T-helper 1 cell (primary cell): ENCODE measurements around the gene NSMCE4A.
"Not testable (repeated sequence)": the region's sequence is repeated elsewhere in the genome, so short reads cannot be mapped to it uniquely, and the experiment has no call there.

Experiments
- DNase-seq, 5 donors: peaks; one replicate each; pipeline ENCODE4 v3.0.0-alpha.2; 2012 to 2020

The NSMCE4A gene

DNA sequence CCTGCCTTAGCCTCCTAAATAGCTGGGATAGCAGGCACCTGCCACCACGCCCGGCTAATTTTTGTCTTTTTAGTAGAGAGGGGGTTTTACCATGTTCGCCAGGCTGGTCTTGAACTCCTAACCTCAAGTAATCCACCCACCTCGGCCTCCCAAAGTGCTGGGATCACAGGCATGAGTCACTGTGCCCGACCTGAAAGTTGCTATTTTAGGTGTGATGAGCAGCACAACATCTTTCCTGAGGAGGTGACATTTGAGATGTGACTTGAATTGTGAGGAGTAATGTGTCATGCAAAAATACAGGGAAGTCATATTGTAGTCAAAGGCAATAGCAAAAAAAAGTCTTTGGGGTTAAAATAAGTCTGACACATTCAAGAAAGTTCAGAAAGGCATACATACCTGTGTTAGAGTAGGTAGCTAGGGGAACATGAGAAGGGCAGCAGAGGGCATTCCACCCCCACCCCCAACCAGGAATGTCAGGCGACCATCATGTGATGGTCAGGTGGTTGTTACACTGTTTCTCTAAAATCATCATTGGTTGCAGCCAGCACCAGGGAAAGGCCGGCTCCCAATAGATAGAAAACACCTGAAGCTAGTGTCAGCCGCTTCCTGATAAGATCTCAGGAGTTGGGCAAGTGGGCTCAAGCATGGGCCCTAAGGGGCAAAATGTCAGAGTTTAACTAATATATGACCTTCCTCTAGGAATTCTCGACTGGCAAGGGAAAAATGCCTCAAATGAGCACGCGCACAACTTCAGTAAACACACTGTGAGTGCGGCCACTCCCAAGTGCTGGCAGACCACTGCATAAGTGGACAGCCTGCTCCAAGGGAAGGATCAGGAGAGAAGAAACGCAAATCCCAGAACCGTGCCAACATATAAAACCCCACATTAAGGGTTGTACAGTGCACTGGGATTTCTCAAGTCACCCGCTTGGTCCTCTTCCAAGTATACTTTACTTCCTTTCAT is 13.6 kb upstream of the NSMCE4A start, which contains the start of gene TACC2:
TSS of gene TACC2 (plus strand) at position 803 of the 964 bp plus-strand sequence. CDS start 32,819 bp downstream, outside the sequence.
- no peak for DNase-seq

DNA sequence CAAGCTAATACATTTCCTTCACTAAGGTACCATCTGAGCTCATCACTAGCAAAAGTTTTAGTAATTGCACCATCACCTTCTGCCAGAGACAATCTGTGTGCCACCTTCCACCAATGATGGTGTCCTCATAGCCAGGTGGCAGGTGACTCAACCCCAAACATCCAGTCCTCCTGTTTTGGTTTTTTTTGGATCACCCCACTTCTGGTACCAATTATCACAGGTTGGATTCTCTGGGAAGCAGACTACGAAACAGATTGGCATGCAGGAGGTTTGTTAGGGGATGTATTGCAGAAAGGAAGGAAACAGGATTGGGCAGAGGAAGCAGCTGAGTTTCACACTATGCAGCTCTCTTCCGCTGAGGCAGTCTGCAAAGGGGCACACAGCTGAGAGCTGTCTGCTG is 9.4 kb upstream of the NSMCE4A start:
- no peak for DNase-seq

DNA sequence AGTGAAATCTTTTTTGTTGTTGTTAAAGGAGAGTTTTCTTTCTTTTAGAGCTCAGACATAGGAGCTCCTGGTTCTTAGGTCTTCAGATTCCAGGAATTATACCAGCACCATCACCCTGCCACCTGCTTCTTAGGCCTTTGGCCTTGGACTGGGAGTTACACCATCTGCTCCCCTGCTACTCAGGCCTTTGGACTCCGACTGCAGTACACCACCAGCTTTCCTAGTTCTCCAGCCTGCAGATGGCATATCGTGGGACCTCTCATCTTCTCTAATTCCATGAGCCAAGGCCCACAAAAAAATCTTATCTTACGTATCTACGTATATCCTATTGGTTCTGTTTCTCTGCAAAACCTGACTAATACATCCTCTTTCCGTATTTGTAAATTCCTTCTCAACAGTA is 8.8 kb upstream of the NSMCE4A start:
- no peak for DNase-seq

DNA sequence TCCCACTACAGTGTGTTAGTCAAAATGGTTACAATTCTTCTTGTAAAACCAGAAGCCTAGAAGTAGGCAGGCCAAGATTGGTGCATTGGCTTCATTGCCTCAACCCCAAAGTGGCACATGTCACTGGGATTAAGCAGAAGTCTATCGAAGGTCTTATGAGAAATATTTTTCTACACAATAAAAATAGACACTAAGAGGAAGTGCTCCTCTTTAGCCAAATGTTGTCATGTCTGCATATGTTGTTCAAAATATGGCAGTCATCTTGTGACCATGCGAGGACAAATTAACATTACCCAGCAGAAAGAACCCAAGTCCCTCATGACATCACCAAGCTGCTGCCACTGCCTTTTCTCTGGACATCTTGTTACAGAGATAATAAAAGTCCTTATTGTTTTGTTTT is 6.3 kb upstream of the NSMCE4A start:
- no peak for DNase-seq

DNA sequence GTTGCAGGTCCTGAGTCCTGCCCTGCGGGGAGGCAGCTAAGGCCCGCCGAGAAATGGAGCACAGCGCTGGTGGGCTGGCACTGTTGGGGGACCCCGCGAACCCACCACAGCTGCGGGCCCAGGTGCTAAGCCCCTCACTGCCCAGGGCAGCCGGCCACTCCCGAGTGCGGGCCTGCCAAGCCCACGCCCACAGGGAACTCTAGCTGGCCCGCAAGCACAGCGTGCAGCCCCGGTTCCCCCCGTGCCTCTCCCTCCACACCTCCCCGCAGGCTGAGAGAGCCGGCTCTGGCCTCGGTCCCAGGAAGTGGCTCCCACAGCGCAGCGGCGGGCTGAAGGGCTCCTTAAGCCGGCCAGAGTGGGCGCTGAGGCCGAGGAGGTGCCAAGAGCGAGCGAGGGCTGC is 3.5 kb upstream of the NSMCE4A start:
- DNase-seq: no peak

DNA sequence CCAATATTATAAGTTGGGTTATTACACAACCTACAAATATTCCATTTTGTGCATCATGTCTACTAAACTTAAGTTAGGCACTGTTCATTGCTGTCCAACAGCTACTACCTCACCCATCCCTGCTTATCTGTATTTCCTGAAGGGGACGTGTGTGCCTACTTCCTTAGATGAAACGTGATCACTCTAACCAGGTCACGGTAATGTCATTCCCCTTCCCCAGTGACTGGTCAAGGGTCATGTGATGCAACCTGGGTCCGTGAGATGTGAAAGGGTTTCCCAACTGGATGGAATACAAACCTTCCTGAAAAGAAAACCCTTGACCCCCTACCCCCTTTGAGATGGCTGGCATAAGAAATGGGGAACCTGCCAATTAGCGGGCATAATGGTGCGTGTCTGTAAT is 1.6 kb upstream of the NSMCE4A start:
- no peak for DNase-seq

DNA sequence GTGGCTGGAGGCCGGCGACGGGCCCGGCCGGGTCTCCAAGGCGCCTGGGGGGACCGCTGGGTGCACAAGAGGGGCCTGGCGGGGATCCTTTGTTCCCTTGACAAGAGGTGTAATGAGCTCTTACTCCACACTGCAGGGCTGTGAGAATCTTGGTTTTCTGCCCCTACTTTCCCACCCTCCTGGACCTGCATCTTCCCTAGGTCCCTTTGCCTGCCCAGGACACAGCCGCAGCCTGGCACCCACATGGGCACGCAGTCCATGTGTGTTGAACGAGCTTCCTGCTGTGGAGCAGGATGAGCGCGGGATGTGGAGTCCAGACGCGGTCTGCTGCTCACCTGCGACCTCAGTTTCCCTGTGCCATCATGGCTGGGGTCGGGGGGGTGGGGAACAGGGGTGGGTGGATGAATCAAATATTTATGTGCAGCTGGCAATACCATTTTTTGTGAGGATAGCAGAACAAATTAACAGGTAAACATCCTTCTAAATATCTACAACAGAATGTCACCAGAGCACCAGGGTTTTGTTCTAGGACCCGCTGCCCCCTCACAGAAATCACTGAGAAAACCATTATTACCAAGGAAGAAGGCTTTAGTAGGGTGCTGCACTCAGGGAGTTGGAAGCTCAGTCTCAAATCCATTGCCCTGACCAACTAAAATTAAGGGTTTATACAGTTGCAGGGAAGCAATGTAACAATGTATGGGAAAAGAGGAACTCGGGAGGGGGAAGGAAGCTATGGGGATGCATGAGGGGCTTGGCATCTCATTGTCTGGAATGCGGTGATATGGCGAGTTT is 474 bp upstream of the NSMCE4A start:
- DNase-seq: no peak

DNA sequence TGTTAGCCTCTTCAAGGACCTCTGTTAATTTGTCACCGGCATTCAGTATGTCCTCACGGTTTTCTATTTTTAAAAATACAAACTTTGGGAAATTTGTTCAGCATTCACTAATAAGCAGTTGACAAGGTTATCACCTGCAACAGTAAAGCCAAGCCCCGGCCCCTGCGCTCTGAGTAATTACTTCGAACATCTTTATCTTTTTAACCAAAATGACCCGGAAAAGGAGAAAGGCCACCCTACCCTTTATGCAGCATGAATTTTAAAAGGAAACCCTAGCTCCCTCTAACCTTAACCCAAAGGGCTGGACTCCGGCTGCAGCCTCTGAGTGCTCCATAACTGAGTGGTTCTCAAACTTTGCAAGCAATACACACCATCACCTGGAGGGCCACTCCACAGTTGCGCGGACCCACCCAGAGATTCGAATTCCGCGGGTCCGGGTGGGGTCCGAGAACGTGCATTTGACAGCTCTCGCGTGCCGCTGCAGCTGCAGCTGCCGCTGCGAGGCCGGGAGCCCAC is 940 bp downstream of the NSMCE4A start:
- DNase-seq: no peak

DNA sequence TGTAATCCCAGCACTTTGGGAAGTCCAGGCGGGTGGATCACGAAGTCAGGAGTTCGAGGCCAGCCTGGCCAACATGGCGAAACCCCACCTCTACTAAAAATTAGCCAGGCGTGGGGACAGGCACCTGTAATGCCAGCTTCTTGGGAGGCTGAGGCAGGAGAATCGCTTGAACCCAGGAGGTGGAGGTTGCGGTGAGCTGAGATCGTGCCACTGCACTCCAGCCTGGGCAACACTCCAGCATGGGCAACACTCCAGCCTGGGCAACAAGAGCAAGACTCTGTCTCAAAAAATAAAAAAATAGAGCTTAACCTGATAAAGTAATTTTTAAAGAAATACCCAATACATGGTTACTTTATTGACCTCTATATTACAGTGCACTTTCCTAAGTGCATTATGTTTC is 5.9 kb downstream of the NSMCE4A start:
- not testable (repeated sequence) for DNase-seq

DNA sequence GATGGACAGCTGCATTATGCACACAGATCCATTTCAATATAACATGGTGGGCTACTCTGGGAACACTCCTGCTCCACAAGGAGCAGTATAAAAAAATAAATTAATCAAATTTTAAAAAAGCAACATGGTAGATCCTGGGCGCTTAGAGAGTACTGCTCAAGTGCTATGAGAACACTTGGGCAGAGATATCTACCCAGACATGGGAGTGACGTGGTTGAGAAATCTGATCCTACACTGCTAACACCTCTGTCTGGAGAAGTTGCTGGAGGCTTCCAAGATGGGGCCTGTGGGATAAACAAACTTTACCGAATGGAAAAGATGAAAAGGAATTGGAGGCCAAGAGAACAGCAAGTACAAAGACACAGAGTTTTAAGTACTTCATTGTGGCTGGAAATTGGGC is 9.0 kb downstream of the NSMCE4A start:
- no peak for DNase-seq

DNA sequence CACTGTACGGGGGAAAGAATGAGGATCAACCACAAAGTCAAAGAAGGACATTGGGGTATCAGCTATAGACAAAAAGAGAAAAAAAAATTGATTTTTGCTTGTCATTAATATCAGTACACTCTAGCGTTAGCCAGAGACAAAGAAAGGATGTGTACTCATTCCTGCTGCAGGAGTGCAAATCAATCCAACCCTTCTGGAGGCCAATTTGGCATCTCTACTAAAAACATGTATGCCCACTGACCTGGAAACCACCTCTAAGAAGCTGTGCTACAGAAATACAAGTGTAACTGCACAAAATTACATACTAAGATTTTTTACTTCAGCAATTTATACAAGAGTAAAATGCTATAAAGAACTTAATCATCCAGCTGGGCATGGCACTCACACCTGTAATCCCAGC is 13.6 kb downstream of the NSMCE4A start:
- no peak for DNase-seq

DNA sequence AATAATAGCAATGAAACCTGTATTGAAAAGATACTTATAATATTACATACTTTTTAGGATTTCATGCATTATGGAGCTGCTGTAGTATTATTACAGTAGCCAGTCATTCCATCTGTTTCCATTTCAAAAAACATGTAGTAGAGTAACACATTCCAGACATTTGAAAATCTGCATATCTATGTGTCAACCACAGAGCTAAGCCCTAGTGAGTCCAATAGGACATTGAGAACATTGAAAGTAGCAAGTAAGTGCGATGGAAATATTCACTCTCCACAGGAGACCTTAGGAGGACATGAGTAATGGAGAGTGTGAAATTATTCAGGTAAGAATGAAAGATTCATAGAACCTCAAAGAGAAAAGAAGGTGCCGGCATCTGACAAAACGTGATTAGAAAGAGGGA is 15.3 kb downstream of the NSMCE4A start:
- no peak for DNase-seq

DNA sequence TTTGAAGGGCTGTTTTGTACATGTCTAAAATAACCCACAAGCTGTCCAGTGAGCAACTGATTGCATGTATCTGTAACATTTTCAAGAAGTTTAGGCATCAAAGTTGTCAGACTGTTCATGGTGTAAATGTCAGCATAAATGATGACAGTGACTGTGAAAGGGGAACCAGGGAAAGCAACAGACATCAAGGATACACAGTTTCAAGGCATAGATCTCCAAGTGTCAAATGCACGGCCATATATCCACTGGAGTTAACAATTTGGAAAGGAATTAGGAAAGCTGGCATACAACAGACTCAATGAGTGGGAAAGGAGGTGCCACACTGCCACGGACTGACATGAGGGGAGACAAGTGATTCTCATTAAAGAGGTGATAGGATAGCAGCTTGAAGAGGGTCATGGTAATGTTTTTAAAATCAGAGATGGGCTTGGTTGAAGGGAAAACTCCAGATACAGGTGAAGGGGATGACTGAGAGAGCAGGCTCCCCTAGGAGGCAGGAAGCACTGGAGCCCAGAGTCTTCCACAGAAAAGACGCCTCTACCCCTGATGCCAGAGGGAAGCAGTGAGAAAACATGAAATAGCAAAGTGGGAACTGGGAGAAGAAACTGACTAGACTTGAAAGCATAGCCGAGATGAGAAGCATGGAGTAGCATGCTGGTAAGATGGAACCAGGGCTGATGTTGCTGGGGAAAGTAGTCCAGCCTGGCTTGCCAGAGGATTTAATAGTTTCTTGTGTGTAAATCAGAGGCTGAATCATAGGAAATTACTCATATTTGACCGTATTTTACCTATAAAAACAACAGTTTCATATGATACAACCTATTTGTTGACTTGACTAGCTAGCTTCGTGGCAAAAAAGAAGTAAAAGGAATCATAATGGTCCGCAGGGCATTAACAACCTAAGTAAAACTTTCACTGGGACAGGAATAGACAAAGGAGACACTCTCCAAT is 18.6 kb downstream of the NSMCE4A start:
- DNase-seq: no peak

DNA sequence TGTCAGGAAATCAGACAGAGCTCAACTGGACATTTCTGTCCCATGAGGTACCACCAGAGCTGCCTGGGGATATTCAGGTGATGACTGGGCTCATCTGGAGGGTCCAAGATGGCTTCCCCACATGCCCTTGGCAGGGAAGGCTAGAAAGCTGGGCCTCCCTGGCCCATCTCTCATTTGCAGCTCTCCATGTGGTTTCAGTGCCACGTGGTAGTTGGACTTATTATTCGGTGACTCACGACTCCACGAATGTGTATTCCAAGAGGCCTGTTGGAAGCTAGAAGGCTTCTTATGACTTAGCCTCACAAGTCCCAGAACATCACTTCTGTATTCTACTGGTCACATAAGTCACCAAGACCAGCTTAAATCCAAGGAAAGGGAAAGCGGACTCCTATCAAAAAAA is 22.8 kb downstream of the NSMCE4A start:
- no peak for DNase-seq

DNA sequence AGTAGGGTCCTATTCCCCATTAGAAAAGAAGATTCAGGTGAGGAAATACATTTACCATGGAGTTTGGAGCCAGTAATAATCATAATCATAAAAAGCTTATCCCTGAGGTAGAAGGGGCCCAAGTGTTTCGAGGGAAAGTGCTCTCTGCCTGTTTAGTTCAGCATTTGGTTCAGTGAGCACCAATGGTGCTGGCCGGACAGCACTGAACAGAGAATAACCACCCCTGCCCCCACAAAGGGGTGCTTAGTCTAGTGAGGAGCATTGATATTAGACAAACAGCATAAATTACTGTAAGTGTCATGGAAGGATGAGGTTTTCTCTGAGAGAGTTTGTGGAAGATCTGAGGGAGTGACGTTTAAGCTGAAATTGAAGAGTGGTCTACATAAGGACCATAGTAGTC is 25.6 kb downstream of the NSMCE4A start:
- DNase-seq: no peak

DNA sequence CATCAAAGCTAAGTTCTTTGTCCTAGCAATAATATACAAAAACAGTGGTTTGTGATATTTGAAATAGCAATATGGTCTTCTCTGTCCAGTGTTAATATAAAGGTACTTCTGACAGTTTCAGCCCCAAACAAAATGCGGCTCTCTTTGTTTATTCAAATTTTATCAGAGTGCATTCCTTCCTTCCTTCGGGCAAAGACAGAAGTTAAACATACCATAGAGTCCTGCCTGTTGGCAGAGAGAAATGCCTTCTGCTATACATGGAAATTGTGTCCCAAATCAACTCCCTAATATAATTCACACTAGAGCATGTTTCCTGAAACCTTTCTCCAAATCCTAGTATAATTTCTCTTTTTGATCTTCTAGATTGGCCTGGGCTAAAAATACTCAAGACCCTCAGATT is 26.0 kb downstream of the NSMCE4A start:
- DNase-seq: no peak

DNA sequence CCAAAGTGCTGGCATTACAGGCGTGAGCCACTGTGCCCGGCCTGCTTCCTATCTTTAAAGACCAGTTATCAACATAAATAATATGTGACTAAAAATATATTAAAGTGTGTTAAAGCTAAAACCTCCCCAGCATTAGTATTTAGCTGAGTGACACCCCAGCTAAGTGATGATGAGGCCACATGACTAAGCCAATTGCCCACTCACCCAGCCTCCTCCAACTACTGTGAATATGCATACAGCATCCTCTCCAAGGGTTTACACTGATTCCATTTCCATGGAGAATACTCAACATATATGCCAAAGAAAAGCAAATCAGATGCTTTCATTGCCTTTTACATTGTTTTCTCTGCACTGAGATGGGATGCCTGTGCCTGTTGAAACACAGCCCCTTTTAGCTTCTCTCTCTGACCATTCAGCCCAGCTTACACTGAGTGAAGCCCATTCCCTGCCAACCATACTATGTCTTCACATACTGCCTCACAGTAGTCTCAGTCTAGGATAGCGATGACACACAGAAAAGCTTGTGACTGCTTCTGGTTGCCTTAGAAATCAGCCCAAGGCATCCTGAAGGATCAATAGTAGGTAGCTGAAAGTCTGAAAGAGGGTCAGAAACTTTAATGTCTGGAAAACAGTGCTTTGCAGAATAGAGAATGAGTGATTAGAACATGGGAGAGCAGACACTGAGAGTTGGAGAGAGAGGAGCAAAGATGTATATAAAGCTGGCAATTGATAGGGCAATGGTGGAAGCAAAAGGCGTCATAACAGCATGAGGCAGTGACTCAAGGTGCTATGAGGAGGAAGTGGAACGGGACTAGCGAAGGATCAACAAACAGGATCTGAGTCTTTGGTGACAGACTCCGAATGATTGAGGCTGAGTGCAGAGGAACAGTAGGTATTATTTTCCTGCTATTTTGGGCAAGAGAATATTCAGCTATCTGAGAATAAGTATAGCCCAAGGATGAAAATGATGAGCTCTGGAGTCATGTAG is 27.4 kb downstream of the NSMCE4A start:
- no peak for DNase-seq

DNA sequence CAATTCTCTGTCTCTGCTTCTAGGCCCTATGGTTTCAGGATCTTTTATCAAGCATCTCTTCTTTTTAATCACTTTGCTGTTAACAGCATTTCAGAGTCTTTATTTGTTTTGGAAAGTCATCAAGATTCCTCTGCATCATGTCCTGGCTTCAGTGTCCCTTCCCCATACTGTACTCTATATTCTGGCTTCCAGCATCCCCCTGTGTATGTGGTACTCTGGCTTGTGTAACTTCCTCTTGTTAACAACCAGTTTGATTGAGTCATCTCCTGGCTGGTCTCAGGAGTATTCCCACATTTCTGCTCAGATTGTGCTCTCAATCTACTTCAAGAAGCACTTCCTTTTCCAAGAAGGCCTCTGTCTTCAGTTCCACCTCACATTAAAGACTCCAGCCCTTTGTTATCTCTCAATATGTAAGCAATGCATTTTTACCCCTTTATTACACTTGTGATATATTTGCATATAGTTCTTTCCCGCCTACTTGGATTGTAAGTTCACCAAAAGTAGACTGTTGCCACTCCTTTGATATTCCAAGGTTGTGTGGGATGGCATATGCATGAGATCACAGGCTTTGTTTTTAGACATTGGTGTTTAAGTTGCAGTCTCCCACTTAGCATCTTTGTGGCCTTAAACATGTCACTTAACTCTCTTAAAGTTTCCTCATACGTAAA is 32.1 kb downstream of the NSMCE4A start:
- no peak for DNase-seq

DNA sequence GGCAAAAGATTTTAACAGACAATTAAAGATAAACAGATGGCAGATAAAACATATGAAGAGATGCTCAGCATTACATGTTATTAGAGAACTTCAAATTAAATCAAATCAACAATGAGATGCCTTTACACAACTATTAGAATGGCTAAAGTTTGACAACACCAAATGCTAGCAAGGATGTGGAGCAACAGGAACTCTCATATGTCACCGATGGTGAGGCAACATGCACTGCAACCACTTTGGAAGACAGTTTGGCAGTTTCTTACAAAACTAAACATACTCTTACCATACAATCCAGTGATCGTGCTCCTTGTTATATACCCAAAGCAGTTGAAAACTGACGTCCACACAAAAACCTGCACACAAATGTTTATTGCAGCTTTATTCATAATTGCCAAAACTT is 33.5 kb downstream of the NSMCE4A start:
- DNase-seq: no peak

DNA sequence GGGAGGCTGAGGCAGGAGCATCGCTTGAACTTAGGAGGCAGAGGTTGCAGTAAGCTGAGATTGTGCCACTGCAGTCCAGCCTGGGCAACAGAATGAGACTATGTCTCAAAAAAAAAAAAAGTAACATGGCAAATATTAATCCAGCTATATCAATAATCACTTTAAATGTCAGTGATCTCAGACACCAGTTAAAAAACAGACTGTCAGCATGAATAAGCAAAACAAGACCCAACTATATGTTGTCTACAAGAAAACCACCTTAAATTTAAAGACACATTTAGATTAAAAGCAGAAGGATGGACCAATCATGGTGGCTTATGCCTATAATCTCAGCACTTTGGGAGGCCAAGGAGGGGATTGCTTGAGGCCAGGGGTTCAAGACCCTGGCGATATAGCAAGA is 38.7 kb downstream of the NSMCE4A start:
- DNase-seq: no peak

DNA sequence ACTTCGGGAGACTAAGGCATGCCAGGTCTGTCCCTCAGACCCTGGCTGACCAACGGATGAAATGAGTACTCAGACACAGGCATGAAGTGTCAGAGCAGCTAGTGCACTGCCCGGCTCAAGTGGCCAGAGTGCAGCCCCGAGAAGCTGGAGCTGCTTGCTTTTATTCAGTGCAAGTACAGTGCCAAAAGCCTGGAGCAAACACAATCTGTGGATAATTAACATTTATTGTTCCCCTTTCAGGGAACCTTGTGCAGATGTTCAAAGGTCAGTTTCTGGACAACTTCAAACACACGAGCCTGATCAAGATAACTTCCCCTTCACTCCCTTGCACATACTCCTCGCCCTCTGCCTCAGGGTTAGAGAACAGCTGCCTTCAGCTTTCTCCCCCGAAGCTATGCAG is 39.3 kb downstream of the NSMCE4A start:
- DNase-seq: no peak
